Muscle layer of colon (tissue), 2 donors: ENCODE measurements around the gene CFAP69.
A peak's percentile ranks its signal among the peaks of the same experiment; 100 is the strongest.
"Not testable (repeated sequence)": the region's sequence is repeated elsewhere in the genome, so short reads cannot be mapped to it uniquely, and the experiment has no call there.

Source experiments
- H3K27ac ChIP-seq: one replicate; pipeline ENCODE4 v1.7.0; 2013; ENCODE audit warnings: low read depth, mild to moderate bottlenecking, low read length, moderate library complexity
- H3K27me3 ChIP-seq, 2 donors: one replicate each; pipeline ENCODE4 v1.7.0; 2013; ENCODE audit warnings: low read length in 2 of 2, mild to moderate bottlenecking in 2 of 2; ENCODE audit not compliant: insufficient read depth in 2 of 2, control insufficient read depth in 1 of 2
- H3K36me3 ChIP-seq: one replicate; pipeline ENCODE4 v1.7.0; 2013; ENCODE audit warnings: mild to moderate bottlenecking, low read length; ENCODE audit not compliant: insufficient read depth
- H3K4me1 ChIP-seq: one replicate; pipeline ENCODE4 v1.7.0; 2013; ENCODE audit warnings: mild to moderate bottlenecking, low read length; ENCODE audit not compliant: insufficient read depth
- H3K4me3 ChIP-seq, 2 donors: one replicate each; pipeline ENCODE4 v1.7.0; 2013; ENCODE audit warnings: low read length in 2 of 2, low read depth in 1 of 2, mild to moderate bottlenecking in 1 of 2, moderate library complexity in 1 of 2
- H3K9ac ChIP-seq: one replicate; pipeline ENCODE4 v1.7.0; 2013; ENCODE audit warnings: low read length
- H3K9me3 ChIP-seq: one replicate; pipeline ENCODE4 v1.7.0; 2013; ENCODE audit warnings: mild to moderate bottlenecking, low read length
- donor health status: abdominal sarcoma.
- donor health status: Adenocarcinoma of cecum.

The CFAP69 gene

GRCh38 chr7:90320418-90320800, 75.4 kb downstream of the CFAP69 start:
- no peaks in the 10 kb centered on the region for H3K9me3 ChIP-seq
- no peak overlapping the region for H3K4me3 ChIP-seq
- H3K36me3 ChIP-seq, result no peaks in the 10 kb centered on the region
- no peak overlapping the region for H3K27ac ChIP-seq
- no peak overlapping the region for H3K9ac ChIP-seq
- H3K27me3 ChIP-seq, result peaks cover 14 to 30% of the 10 kb centered on the region in 2 donors
- no peaks in the 10 kb centered on the region for H3K4me1 ChIP-seq

- H3K9ac ChIP-seq, result no peak within 1 kb of the TSS
- H3K27ac ChIP-seq, result no peak within 1 kb of the TSS
- H3K27me3 ChIP-seq, result peaks cover 14 to 30% of the 10 kb centered on the region in 2 donors
- H3K4me3 ChIP-seq, result no peak within 1 kb of the TSS
- H3K4me1 ChIP-seq, result no peaks in the 10 kb centered on the region
- no peaks in the 10 kb centered on the region for H3K36me3 ChIP-seq
- H3K9me3 ChIP-seq, result no peaks in the 10 kb centered on the region
Observed at GRCh38 chr7:90320801-90321494, 76.0 kb downstream of the CFAP69 start, which contains the start of gene FAM237B. Gene FAM237B (minus strand): TSS chr7:90321304. CDS start chr7:90319748, 1,556 bp downstream.

- Histone ChIP-seq H3K4me1 (no peaks in the 10 kb centered on the region), H3K9me3 (no peaks in the 10 kb centered on the region), H3K27ac (no peak overlapping the region), H3K4me3 (no peak overlapping the region), H3K9ac (no peak overlapping the region), H3K36me3 (no peaks in the 10 kb centered on the region), H3K27me3 (peaks cover 14 to 30% of the 10 kb centered on the region in 2 donors)
Observed at GRCh38 chr7:90322837-90323236, 77.9 kb downstream of the CFAP69 start.

- H3K4me1 ChIP-seq, result no peaks in the 10 kb centered on the region
- no peaks in the 10 kb centered on the region for H3K36me3 ChIP-seq
- no peak overlapping the region for H3K4me3 ChIP-seq
- no peak overlapping the region for H3K27ac ChIP-seq
- no peak overlapping the region for H3K9ac ChIP-seq
- no peaks in the 10 kb centered on the region for H3K9me3 ChIP-seq
- H3K27me3 ChIP-seq, result peaks cover 7 to 9% of the 10 kb centered on the region in 2 donors
Observed at GRCh38 chr7:90326500-90326899, 81.5 kb downstream of the CFAP69 start.

GRCh38 chr7:90334193-90334843, 89.3 kb downstream of the CFAP69 start:
- no peak overlapping the region for H3K4me3 ChIP-seq
- H3K4me1 ChIP-seq, result no peaks in the 10 kb centered on the region
- no peak overlapping the region for H3K27ac ChIP-seq
- H3K27me3 ChIP-seq, result no peaks in the 10 kb centered on the region
- H3K9ac ChIP-seq, result no peak overlapping the region
- H3K36me3 ChIP-seq, result no peaks in the 10 kb centered on the region
- H3K9me3 ChIP-seq, result no peaks in the 10 kb centered on the region

- H3K9me3 ChIP-seq, H3K4me1 ChIP-seq, H3K4me3 ChIP-seq, H3K9ac ChIP-seq, H3K27me3 ChIP-seq, H3K27ac ChIP-seq, H3K36me3 ChIP-seq: not testable (repeated sequence)
Observed at GRCh38 chr7:90334926-90335325, 90.0 kb downstream of the CFAP69 start.

GRCh38 chr7:90337106-90337505, 92.1 kb downstream of the CFAP69 start:
- Histone ChIP-seq H3K9me3 (no peaks in the 10 kb centered on the region), H3K36me3 (no peaks in the 10 kb centered on the region)

GRCh38 chr7:90345016-90345415, 100.0 kb downstream of the CFAP69 start:
- H3K27me3 ChIP-seq, result no peaks in the 10 kb centered on the region
- no peaks in the 10 kb centered on the region for H3K9me3 ChIP-seq
- no peaks in the 10 kb centered on the region for H3K36me3 ChIP-seq
- H3K4me1 ChIP-seq, result peaks cover 10% of the 10 kb centered on the region
- no peak overlapping the region for H3K27ac ChIP-seq
- H3K4me3 ChIP-seq, result peak overlapping the region in 1 of 2 donors; percentile 89
- no peak overlapping the region for H3K9ac ChIP-seq

More at GRCh38 chr7:90337106-90337505, 92.1 kb downstream of the CFAP69 start:
- H3K4me3 ChIP-seq, result no peak overlapping the region
- no peak overlapping the region for H3K27ac ChIP-seq
- no peaks in the 10 kb centered on the region for H3K4me1 ChIP-seq
- H3K27me3 ChIP-seq, result no peaks in the 10 kb centered on the region
- H3K9ac ChIP-seq, result no peak overlapping the region

GRCh38 chr7:90345595-90346335, 100.8 kb downstream of the CFAP69 start:
- Histone ChIP-seq H3K4me1 (peaks cover 10% of the 10 kb centered on the region), H3K27ac (peak overlapping the region; percentile 90), H3K27me3 (no peaks in the 10 kb centered on the region), H3K9ac (peak overlapping the region; percentile 90), H3K36me3 (no peaks in the 10 kb centered on the region), H3K9me3 (no peaks in the 10 kb centered on the region), H3K4me3 (peak overlapping the region; percentile 89 to 95)

GRCh38 chr7:90346336-90347125, 101.6 kb downstream of the CFAP69 start, which contains the start of gene GTPBP10:
Gene GTPBP10 (plus strand): TSS chr7:90346716. CDS start chr7:90346742, 26 bp downstream.
- peaks cover 10% of the 10 kb centered on the region for H3K4me1 ChIP-seq
- H3K27me3 ChIP-seq, result no peaks in the 10 kb centered on the region
- peak within 1 kb of the TSS; percentile 90 for H3K9ac ChIP-seq
- peak within 1 kb of the TSS; percentile 89 to 95 for H3K4me3 ChIP-seq
- H3K9me3 ChIP-seq, result no peaks in the 10 kb centered on the region
- H3K36me3 ChIP-seq, result no peaks in the 10 kb centered on the region
- H3K27ac ChIP-seq, result peak within 1 kb of the TSS; percentile 90

- Histone ChIP-seq H3K27ac (no peak overlapping the region), H3K4me1 (peaks cover 10% of the 10 kb centered on the region), H3K9me3 (no peaks in the 10 kb centered on the region), H3K4me3 (peak overlapping the region in 1 of 2 donors; percentile 89), H3K9ac (no peak overlapping the region), H3K36me3 (no peaks in the 10 kb centered on the region), H3K27me3 (no peaks in the 10 kb centered on the region)
Observed at GRCh38 chr7:90347759-90348158, 102.8 kb downstream of the CFAP69 start.
